Hepatocyte (in vitro differentiated cells): ENCODE results near the gene MYOZ2. TPM values are rescaled to one million over a fixed set of nuclear protein-coding genes. Genes with fewer than 3 reads are reported as not detected.

ENCODE experiments used
- DNase-seq: peaks from one replicate; pipeline ENCODE4 v3.0.0-alpha.2; 2016; ENCODE audit warnings: low spot score
- H2AFZ ChIP-seq: fragments of 200-600 bp; sonication (generic); 2 replicates; pipeline ENCODE4 v1.6.0; 2016; ENCODE audit warnings: antibody characterized with exemption, mild to moderate bottlenecking
- H3K27ac ChIP-seq: fragments of 200-600 bp; sonication (generic); 2 replicates; pipeline ENCODE4 v1.5.1; 2016; ENCODE audit warnings: mild to moderate bottlenecking
- H3K27me3 ChIP-seq: fragments of 200-600 bp; sonication (generic); 2 replicates; pipeline ENCODE4 v1.6.1; 2016
- H3K36me3 ChIP-seq: fragments of 200-600 bp; sonication (generic); replicated peaks from 2 replicates; pipeline ENCODE4 v1.5.1; 2016; ENCODE audit warnings: low read depth; ENCODE audit not compliant: insufficient read depth
- H3K4me1 ChIP-seq: fragments of 200-600 bp; sonication (generic); 2 replicates; pipeline ENCODE4 v1.5.1; 2016; ENCODE audit warnings: mild to moderate bottlenecking, moderate library complexity; ENCODE audit not compliant: insufficient read depth
- H3K4me2 ChIP-seq: fragments of 200-600 bp; sonication (generic); 2 replicates; pipeline ENCODE4 v1.6.0; 2016
- H3K4me3 ChIP-seq: fragments of 200-600 bp; sonication (generic); 2 replicates; pipeline ENCODE4 v1.5.1; 2016; ENCODE audit warnings: mild to moderate bottlenecking
- H3K79me2 ChIP-seq: fragments of 200-600 bp; sonication (generic); 2 replicates; pipeline ENCODE4 v1.6.0; 2017; ENCODE audit warnings: mild to moderate bottlenecking
- H3K9me2 ChIP-seq: fragments of 200-600 bp; sonication (generic); replicated peaks from 2 replicates; pipeline ENCODE4 v1.6.0; 2017; ENCODE audit warnings: mild to moderate bottlenecking; ENCODE audit not compliant: insufficient read depth
- H3K9me3 ChIP-seq: fragments of 200-600 bp; sonication (generic); 2 replicates; pipeline ENCODE4 v1.5.1; 2016; ENCODE audit warnings: low read depth, mild to moderate bottlenecking
- H4K20me1 ChIP-seq: fragments of 200-600 bp; sonication (generic); 2 replicates; pipeline ENCODE4 v1.6.0; 2016; ENCODE audit warnings: mild to moderate bottlenecking; ENCODE audit not compliant: insufficient read depth, poor library complexity, severe bottlenecking
- EZH2 ChIP-seq: fragments of 200-600 bp; sonication (generic); IDR thresholded peaks from 2 replicates; pipeline ENCODE4 v1.6.1; 2016; ENCODE audit warnings: antibody characterized with exemption, mild to moderate bottlenecking, borderline replicate concordance
- EZH2phosphoT487 ChIP-seq: fragments of 200-600 bp; sonication (generic); IDR thresholded peaks from one replicate; pipeline ENCODE4 v1.6.1; 2018; ENCODE audit warnings: antibody characterized with exemption, mild to moderate bottlenecking, low read depth, moderate library complexity; ENCODE audit not compliant: unreplicated experiment, severe bottlenecking
- WGBS: methylation state at CpG from one replicate; pipeline ENCODE4 v1.1.6; 2016; ENCODE audit warnings: low lambda C conversion rate; ENCODE audit errors: missing lambda C conversion rate; 5-methylcytosine and 5-hydroxymethylcytosine counted together
- polyA plus RNA-seq: library from polyadenylated mRNA; unstranded; fragments of >200 nt; fragmentation: Nextera tagmentation; extraction: Ambion mirVana; gene quantifications from 2 replicates; pipeline ENCODE4 v1.2.1, GENCODE V29; 2016
- total RNA-seq: library from RNA; depleted of rRNA; stranded (reverse); fragments of >200 nt; gene quantifications from 2 replicates; pipeline ENCODE4 v1.2.3, GENCODE V29; 2014
- TF ChIP-seq, protein P1 (sequence below): fragments of 200-600 bp; sonication (generic); IDR thresholded peaks from 2 replicates; pipeline ENCODE4 v1.5.1; 2016; ENCODE audit warnings: antibody characterized with exemption, mild to moderate bottlenecking; ENCODE audit not compliant: poor library complexity

The MYOZ2 gene
- total and polyA plus RNA-seq, 2 experiments from 2014 or later = 0.10 TPM; not detected in 1

DNA sequence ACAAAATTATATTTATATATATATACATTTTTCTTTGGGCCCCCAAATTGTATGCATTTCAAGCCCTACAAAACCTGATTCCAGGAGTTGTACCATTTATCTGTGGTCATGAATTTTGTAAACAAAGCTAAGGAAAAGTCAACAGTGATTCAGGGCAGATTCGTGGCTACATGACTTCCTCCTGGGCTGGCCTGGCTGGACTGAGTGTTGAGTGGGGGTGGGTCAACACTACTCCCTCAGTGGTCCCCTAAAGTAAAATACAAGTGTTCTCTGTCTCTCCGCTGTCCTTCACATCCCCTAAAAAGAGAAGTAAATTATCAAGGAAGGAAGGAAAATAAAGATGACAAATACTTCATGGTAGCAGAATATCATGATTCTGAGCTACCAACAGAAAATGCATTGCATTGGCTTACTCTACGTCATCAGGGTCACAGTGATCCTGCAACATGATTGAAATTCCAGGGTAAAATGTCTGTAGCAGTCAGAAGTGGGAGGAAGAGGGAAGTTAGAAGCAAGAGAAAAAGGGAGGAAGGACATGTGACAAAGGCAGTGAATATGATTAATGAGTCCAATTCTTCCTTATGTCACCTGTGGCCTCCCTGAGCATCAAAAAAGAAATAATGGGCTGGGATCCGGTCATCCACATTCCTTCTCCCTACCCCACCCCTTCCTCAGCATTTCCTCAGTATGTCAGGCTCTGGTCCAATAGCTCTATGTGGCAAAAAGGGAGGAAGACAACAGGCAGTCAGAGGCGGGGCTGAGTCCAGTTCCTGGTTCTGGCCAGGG lies 42.4 kb upstream of the MYOZ2 start:
- peaks cover 14% of the 10 kb centered on the region for H3K4me1 ChIP-seq
- no peaks in the 10 kb centered on the region for H4K20me1 ChIP-seq
- no peak overlapping the region for H3K4me3 ChIP-seq
- no peak overlapping the region for H2AFZ ChIP-seq
- H3K27me3 ChIP-seq = no peaks in the 10 kb centered on the region
- H3K9me2 ChIP-seq = no peaks in the 10 kb centered on the region
- 76% methylated on average over 5 of the region's 5 CpGs for WGBS
- no peaks in the 10 kb centered on the region for H3K36me3 ChIP-seq
- H3K27ac ChIP-seq = peak overlapping the region; percentile 66
- H3K9me3 ChIP-seq = no peaks in the 10 kb centered on the region
- TF ChIP-seq EZH2phosphoT487 (no peak), EZH2 (no peak)
- TF ChIP-seq, protein P1, sequence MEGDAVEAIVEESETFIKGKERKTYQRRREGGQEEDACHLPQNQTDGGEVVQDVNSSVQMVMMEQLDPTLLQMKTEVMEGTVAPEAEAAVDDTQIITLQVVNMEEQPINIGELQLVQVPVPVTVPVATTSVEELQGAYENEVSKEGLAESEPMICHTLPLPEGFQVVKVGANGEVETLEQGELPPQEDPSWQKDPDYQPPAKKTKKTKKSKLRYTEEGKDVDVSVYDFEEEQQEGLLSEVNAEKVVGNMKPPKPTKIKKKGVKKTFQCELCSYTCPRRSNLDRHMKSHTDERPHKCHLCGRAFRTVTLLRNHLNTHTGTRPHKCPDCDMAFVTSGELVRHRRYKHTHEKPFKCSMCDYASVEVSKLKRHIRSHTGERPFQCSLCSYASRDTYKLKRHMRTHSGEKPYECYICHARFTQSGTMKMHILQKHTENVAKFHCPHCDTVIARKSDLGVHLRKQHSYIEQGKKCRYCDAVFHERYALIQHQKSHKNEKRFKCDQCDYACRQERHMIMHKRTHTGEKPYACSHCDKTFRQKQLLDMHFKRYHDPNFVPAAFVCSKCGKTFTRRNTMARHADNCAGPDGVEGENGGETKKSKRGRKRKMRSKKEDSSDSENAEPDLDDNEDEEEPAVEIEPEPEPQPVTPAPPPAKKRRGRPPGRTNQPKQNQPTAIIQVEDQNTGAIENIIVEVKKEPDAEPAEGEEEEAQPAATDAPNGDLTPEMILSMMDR = no peak
- H3K4me2 ChIP-seq = peak overlapping the region; percentile 9
- DNase-seq = no peak
- no peaks in the 10 kb centered on the region for H3K79me2 ChIP-seq

DNA sequence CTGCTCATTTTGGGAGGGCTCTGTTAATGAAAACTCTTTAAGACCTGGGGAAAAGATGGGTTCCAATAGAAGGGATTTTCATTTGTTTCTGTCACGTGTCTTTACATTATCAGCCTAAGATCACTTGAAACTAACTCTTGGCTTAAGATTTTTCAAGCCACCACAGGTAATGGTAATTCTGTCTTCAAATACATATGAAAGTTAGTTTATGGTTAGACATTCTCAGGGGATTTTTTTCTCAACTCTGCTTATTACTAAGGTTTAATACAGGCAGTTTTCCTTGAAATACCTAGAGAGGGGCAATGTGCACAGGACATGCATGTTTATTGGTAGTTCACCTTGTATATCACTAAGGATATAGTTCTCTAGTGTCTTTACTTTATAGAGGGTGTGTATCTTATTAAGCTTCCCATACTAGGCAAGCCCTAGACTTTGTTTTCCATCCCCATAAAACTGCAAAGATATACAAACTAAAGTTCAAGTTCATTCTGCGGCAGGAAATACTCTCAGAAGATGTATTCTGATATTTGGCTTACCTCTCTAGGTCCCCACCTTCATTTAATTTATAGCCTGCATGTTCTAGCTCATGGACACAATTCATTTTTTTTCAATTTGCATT lies 38.2 kb upstream of the MYOZ2 start:
- Histone ChIP-seq H3K9me3 (no peaks in the 10 kb centered on the region), H3K4me2 (no peak overlapping the region), H3K4me1 (peaks cover 14% of the 10 kb centered on the region), H3K79me2 (no peaks in the 10 kb centered on the region), H3K4me3 (no peak overlapping the region), H3K27me3 (no peaks in the 10 kb centered on the region), H3K36me3 (no peaks in the 10 kb centered on the region), H3K9me2 (no peaks in the 10 kb centered on the region), H2AFZ (no peak overlapping the region), H4K20me1 (no peaks in the 10 kb centered on the region), H3K27ac (peak overlapping the region; percentile 31)
- TF ChIP-seq, protein P1 = no peak
- no peak for TF ChIP-seq EZH2
- TF ChIP-seq EZH2phosphoT487 = no peak
- DNase-seq = no peak
- WGBS = 43% methylated on average over 2 of the region's 2 CpGs

DNA sequence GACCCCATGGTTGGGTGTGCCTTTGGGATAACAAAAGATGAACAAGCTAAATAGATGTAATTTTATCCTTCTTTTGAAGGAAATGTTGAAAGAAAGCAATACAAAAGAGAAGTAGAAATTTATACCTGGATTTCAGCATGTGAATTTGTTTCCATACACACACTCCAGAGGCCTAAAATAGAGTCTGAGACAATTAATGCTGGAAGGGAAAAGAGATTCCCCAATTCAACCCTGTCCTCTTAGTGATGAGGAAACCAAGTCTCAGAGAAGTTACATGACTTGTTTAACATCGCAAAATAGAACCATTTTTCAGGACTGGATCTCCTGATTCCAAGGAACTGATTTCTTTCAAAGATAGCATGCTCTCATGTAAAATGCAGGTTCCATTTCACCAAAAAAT lies 37.3 kb upstream of the MYOZ2 start:
- peak overlapping the region; percentile 6 for H3K27ac ChIP-seq
- H3K9me2 ChIP-seq = no peaks in the 10 kb centered on the region
- H3K4me3 ChIP-seq = no peak overlapping the region
- no peaks in the 10 kb centered on the region for H4K20me1 ChIP-seq
- WGBS = 100% methylated on average over 1 of the region's 1 CpG
- TF ChIP-seq EZH2phosphoT487 (no peak), EZH2 (no peak)
- TF ChIP-seq, protein P1 = no peak
- peaks cover 10% of the 10 kb centered on the region for H3K4me1 ChIP-seq
- H2AFZ ChIP-seq = no peak overlapping the region
- no peak for DNase-seq
- H3K79me2 ChIP-seq = no peaks in the 10 kb centered on the region
- no peaks in the 10 kb centered on the region for H3K36me3 ChIP-seq
- H3K27me3 ChIP-seq = no peaks in the 10 kb centered on the region
- H3K9me3 ChIP-seq = no peaks in the 10 kb centered on the region
- H3K4me2 ChIP-seq = no peak overlapping the region
